Neural cell (in vitro differentiated cells): ENCODE results near the gene CTPS2. TPM values are rescaled to one million over a fixed set of nuclear protein-coding genes. Genes with fewer than 3 reads are reported as not detected.

Source experiments
- H2AFZ ChIP-seq: fragments of 200-600, 300-800 bp; sonication (generic), shearing (Covaris generic); 2 replicates; pipeline ENCODE4 v1.6.0; 2014; ENCODE audit warnings: low read depth, mild to moderate bottlenecking, antibody characterized with exemption, low read length, moderate library complexity
- H3F3A ChIP-seq: fragments of 200-600 bp; shearing (Covaris generic); 2 replicates; pipeline ENCODE4 v1.6.1; 2016; ENCODE audit warnings: mild to moderate bottlenecking, moderate library complexity, mixed read lengths, antibody characterized with exemption, low read length; ENCODE audit not compliant: insufficient read depth, poor library complexity, severe bottlenecking
- H3K27ac ChIP-seq: fragments of 200-600, 300-800 bp; sonication (generic), shearing (Covaris generic); 2 replicates; pipeline ENCODE4 v1.5.1; 2014; ENCODE audit warnings: mild to moderate bottlenecking, low read length, moderate library complexity
- H3K27me3 ChIP-seq: fragments of 300-800, 200-600 bp; sonication (generic), shearing (Covaris generic); 2 replicates; pipeline ENCODE4 v1.6.0; 2014; ENCODE audit warnings: mild to moderate bottlenecking, low read depth, low read length, moderate library complexity; ENCODE audit not compliant: insufficient read depth
- H3K36me3 ChIP-seq: fragments of 300-800, 200-600 bp; sonication (generic), shearing (Covaris generic); 2 replicates; pipeline ENCODE4 v1.5.1; 2014; ENCODE audit warnings: mild to moderate bottlenecking, antibody characterized with exemption, low read length, moderate library complexity; ENCODE audit not compliant: insufficient read depth
- H3K4me2 ChIP-seq: fragments of 300-800, 200-600 bp; sonication (generic), shearing (Covaris generic); 2 replicates; pipeline ENCODE4 v1.6.0; 2014; ENCODE audit warnings: mild to moderate bottlenecking, low read length
- H3K4me3 ChIP-seq: fragments of 300-800, 200-600 bp; sonication (generic), shearing (Covaris generic); 2 replicates; pipeline ENCODE4 v1.5.1; 2014; ENCODE audit warnings: mild to moderate bottlenecking, low read length, moderate library complexity
- H3K79me2 ChIP-seq: fragments of 200-600 bp; shearing (Covaris generic); replicated peaks from 2 replicates; pipeline ENCODE4 v1.6.0; 2014; ENCODE audit warnings: mild to moderate bottlenecking, low read length, moderate library complexity; ENCODE audit not compliant: insufficient read depth
- H3K9ac ChIP-seq: fragments of 300-800, 200-600 bp; sonication (generic), shearing (Covaris generic); 2 replicates; pipeline ENCODE4 v1.6.1; 2016; ENCODE audit warnings: mild to moderate bottlenecking, low read length, mixed read lengths
- H3K9me2 ChIP-seq: fragments of 200-600 bp; shearing (Covaris generic); 2 replicates; pipeline ENCODE4 v1.6.1; 2016; ENCODE audit warnings: mild to moderate bottlenecking, low read length, mixed read lengths; ENCODE audit not compliant: insufficient read depth
- H3K9me3 ChIP-seq: fragments of 200-600, 300-800 bp; sonication (generic), shearing (Covaris generic); 2 replicates; pipeline ENCODE4 v1.6.1; 2016; ENCODE audit warnings: mild to moderate bottlenecking, mixed run types, low read length, moderate library complexity, mixed read lengths
- H4K20me1 ChIP-seq: fragments of 200-600 bp; shearing (Covaris generic); 2 replicates; pipeline ENCODE4 v1.6.1; 2016; ENCODE audit warnings: mild to moderate bottlenecking, mixed run types; ENCODE audit not compliant: insufficient read depth
- CTCF ChIP-seq: fragments of 450-650 bp; IDR thresholded peaks from 2 replicates; pipeline ENCODE4 v1.5.1; 2014; ENCODE audit warnings: antibody characterized with exemption, mild to moderate bottlenecking, moderate library complexity; ENCODE audit not compliant: poor library complexity, severe bottlenecking
- EP300 ChIP-seq: fragments of 450-650 bp; conservative IDR thresholded peaks from 2 replicates; pipeline ENCODE4 v1.6.1; 2014; ENCODE audit warnings: antibody characterized with exemption, mild to moderate bottlenecking, moderate library complexity; ENCODE audit not compliant: poor library complexity, severe bottlenecking
- EZH2 ChIP-seq: fragments of 200-600, 300-800 bp; shearing (Covaris generic), sonication (generic); IDR thresholded peaks from 2 replicates; pipeline ENCODE4 v1.6.1; 2014; ENCODE audit warnings: antibody characterized with exemption, low read length, borderline replicate concordance, mild to moderate bottlenecking; ENCODE audit not compliant: insufficient read depth, poor library complexity, severe bottlenecking
- MXI1 ChIP-seq: fragments of 450-650 bp; conservative IDR thresholded peaks from 2 replicates; pipeline ENCODE4 v1.6.1; 2014; ENCODE audit warnings: antibody characterized with exemption, mild to moderate bottlenecking; ENCODE audit not compliant: poor library complexity, severe bottlenecking
- POLR2AphosphoS5 ChIP-seq: IDR thresholded peaks from 2 replicates; pipeline ENCODE4 v1.6.1; 2012
- RAD21 ChIP-seq: fragments of 450-650 bp; conservative IDR thresholded peaks from 2 replicates; pipeline ENCODE4 v1.6.1; 2014; ENCODE audit warnings: antibody characterized with exemption, mild to moderate bottlenecking, moderate library complexity
- REST ChIP-seq: IDR thresholded peaks from 2 replicates; pipeline ENCODE4 v1.6.1; 2012; ENCODE audit warnings: borderline replicate concordance
- SMC3 ChIP-seq: fragments of 450-650 bp; conservative IDR thresholded peaks from 2 replicates; pipeline ENCODE4 v1.6.1; 2014; ENCODE audit warnings: antibody characterized with exemption, mild to moderate bottlenecking, moderate library complexity; ENCODE audit not compliant: poor library complexity
- TAF1 ChIP-seq: IDR thresholded peaks from 2 replicates; pipeline ENCODE4 v1.6.1; 2012; ENCODE audit warnings: low read depth
- polyA plus RNA-seq: library from polyadenylated mRNA; depleted of rRNA; stranded (reverse); fragments of >200 nt; gene quantifications from 2 replicates; pipeline ENCODE4 v1.2.3, GENCODE V29; 2014

The CTPS2 gene
- polyA plus RNA-seq, 1 donor from 2014 or later = 17.1 TPM

- no peak overlapping the region for H3K9ac ChIP-seq
- no peaks in the 10 kb centered on the region for H3F3A ChIP-seq
- no peaks in the 10 kb centered on the region for H4K20me1 ChIP-seq
- no peaks in the 10 kb centered on the region for H3K27me3 ChIP-seq
- no peak overlapping the region for H3K27ac ChIP-seq
- H2AFZ ChIP-seq = no peak overlapping the region
- no peaks in the 10 kb centered on the region for H3K9me3 ChIP-seq
- no peak overlapping the region for H3K4me2 ChIP-seq
- no peaks in the 10 kb centered on the region for H3K79me2 ChIP-seq
- no peak overlapping the region for H3K4me3 ChIP-seq
- H3K9me2 ChIP-seq = no peaks in the 10 kb centered on the region
- no peaks in the 10 kb centered on the region for H3K36me3 ChIP-seq
- TF ChIP-seq RAD21 (no peak), EP300 (no peak), POLR2AphosphoS5 (no peak), MXI1 (no peak), EZH2 (no peak), SMC3 (no peak), REST (no peak), TAF1 (no peak), CTCF (no peak)
Measured at GRCh38 chrX:16558489-16558888, 154.0 kb downstream of the CTPS2 start.

GRCh38 chrX:16552546-16552945 is 159.9 kb downstream of the CTPS2 start:
- no peak overlapping the region for H3K9ac ChIP-seq
- H2AFZ ChIP-seq = no peak overlapping the region
- H4K20me1 ChIP-seq = no peaks in the 10 kb centered on the region
- H3F3A ChIP-seq = no peaks in the 10 kb centered on the region
- H3K79me2 ChIP-seq = no peaks in the 10 kb centered on the region
- H3K4me2 ChIP-seq = no peak overlapping the region
- no peaks in the 10 kb centered on the region for H3K36me3 ChIP-seq
- no peak overlapping the region for H3K4me3 ChIP-seq
- H3K9me3 ChIP-seq = no peaks in the 10 kb centered on the region
- H3K27me3 ChIP-seq = no peaks in the 10 kb centered on the region
- H3K27ac ChIP-seq = no peak overlapping the region
- no peak for TF ChIP-seq MXI1
- no peak for TF ChIP-seq CTCF
- TF ChIP-seq SMC3 = no peak
- no peak for TF ChIP-seq TAF1
- no peak for TF ChIP-seq EZH2
- no peaks in the 10 kb centered on the region for H3K9me2 ChIP-seq
